Amniotic epithelial cell (primary cell): ENCODE results near the gene AICDA.
"Not testable (repeated sequence)": the region's sequence is repeated elsewhere in the genome, so short reads cannot be mapped to it uniquely, and the experiment has no call there.

ENCODE experiments used
- DNase-seq: peaks from one replicate; pipeline ENCODE4 v3.0.0-alpha.2; 2010; ENCODE audit warnings: low read depth

The AICDA gene

GRCh38 chr12:8609061-8609570 is 3.5 kb downstream of the AICDA start:
- DNase-seq: peak; percentile 53

GRCh38 chr12:8606890-8607289 is 5.8 kb downstream of the AICDA start:
- no peak for DNase-seq

DNA sequence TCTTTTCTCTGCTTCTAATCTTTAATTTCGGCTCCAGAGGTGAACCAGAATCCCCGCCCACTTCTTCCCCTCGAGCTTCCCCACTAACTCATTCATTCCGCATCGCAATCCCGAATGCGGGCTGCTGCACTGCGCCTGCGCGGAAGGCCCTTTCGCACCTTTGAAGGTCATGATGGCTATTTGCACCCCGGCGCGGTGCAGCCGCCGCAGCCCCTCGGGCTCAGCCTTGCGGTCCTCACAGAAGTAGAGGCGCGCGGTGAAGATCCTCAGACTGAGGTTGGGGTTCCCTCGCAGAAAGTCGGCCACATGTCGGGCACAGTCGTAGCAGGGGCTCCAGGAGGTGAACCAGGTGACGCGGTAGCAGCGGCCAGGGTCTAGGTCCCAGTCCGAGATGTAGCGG is 7.6 kb downstream of the AICDA start:
- DNase-seq: no peak

GRCh38 chr12:8603856-8604255 is 8.8 kb downstream of the AICDA start:
- DNase-seq: no peak

- no peak for DNase-seq
Observed at GRCh38 chr12:8603286-8603685, 9.4 kb downstream of the AICDA start.

DNA sequence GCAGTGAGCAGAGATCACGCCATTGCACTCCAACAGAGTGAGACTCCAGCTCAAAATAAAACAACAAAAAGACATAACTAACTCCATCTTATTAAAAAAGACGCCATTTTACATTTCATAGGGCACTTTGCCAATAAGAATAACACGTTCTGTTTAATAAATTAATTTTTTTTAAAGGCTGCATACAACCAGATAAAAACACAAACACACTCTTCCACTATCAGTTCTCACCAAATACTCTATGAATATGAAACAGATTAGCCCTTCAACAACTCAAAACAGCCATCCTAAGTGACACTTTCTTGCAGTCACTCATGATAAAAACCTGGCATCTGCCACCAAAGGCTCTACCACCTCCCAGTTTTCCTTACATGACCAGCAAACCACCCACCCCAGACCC is 16.1 kb downstream of the AICDA start:
- no peak for DNase-seq

- DNase-seq: no peak
Observed at GRCh38 chr12:8594072-8594471, 18.6 kb downstream of the AICDA start.

GRCh38 chr12:8593246-8593645 is 19.4 kb downstream of the AICDA start:
- no peak for DNase-seq

DNA sequence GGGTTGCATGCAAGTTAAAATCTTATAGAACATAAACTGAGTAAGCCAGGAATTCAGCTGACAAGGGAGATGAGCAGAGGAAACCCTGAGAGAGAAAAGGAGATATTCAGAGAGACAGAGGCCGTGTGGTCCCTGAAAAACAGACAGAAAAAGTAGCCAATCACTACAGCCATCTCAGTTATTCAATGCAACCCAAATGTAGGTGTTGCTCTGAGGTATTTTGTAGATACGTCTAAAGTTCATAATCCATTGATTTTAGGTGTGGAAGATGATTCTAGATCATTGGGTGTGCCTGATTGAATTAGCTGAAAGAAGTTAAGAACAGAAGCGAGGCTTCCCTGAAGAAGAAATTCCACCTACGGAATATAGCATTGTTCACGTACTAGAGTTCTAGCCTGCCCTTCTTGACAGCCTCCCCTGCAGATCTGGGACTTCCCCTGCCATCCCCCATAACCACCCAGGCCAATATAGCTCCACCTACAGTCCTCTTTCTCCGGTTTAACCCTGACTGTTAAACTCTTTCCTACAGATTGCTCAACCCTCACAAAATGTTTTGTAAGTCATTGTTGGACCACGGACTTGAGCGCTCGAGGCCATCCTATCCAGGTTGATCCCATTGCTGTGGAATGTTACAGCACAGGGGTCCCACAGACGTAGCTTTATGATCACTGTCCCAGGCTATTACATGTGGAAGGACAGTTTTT is 21.7 kb downstream of the AICDA start:
- no peak for DNase-seq

DNA sequence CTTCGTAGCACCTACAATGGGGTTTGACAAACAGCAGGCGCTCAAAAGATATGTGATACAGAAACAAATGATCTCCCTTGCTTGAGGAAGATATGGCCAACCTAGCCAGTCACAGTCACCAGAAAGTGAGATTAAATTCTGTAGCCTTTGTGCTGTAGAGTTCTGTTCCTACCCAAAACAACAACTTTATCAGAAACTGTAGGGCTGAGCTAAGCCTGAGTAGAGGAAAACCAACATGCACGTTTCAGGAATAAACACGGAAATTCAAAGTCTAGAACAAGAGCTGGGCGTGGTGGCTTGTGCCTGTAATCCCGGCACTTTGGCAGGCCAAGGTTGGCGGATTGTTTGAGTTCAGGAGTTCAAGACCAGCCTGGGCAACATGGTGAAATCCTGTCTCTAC is 23.0 kb downstream of the AICDA start:
- DNase-seq: no peak

DNA sequence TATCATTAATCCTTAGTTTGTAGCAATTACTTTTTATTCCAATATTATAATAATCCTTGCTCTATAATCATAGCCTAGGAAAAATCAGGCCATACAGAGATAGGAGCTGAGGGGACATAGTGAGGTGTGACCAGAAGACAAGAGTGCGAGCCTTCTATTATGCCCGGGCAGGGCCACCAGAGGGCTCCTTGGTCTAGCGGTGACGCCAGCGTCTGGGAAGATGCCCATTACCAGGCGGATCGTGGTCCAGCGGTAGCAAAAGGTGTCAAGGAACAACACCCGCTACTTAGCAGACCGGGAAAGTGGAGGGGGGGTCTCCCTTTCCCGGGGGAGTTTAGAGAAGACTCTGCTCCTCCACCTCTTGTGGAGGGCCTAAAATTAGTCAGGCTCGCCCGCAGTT is 28.2 kb downstream of the AICDA start:
- DNase-seq: not testable (repeated sequence)

DNA sequence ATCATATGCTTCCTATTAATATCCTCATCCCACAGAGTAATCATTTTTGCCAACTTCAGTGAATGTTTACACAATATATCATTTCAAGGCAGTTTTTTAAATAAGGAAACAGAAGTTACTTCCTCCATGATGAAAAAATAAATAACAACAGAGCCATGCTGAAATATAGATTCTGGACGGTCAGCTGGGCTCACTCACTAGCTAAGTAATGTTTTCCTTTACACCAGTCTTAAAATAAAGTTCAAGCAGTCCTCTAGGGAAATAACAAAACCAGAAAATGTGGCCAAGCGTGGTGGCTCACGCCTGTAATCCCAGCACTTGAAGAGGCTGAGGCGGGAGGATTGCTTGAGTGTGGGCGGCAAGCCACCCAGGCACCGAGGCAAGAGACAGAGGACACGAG is 28.7 kb downstream of the AICDA start:
- DNase-seq: no peak

DNA sequence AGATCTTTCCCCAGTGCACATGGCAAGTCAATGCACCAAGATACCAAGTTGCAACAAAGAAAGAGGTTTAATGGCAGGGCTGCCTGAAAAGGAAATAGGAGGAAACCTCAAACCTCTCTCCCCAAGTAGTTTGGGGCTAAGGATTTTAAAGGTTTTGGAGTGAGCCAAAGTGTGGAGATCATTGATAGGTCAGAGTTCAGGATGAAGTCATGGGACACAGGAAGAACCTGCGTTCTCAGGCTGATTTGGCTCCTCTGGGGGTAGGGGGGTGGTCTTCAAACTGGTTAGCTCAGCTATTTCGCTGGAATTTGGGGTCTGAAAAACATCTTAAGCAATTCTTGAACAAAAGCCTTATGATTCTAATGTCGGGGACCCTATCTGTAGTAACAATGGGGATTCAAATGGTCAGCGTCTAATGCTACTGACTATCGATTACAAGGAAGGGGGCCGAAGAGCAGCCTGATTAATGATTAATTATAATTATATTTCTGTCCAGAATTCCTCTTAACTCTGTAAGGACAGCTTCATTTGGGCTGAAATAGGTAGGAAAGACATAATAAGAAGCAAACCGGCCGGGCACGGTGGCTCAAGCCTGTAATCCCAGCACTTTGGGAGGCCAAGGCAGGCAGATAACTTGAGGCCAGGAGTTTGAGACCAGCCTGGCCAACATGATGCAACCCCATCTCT is 31.4 kb downstream of the AICDA start:
- no peak for DNase-seq

- DNase-seq: no peak
Observed at GRCh38 chr12:8577879-8578278, 34.8 kb downstream of the AICDA start.

DNA sequence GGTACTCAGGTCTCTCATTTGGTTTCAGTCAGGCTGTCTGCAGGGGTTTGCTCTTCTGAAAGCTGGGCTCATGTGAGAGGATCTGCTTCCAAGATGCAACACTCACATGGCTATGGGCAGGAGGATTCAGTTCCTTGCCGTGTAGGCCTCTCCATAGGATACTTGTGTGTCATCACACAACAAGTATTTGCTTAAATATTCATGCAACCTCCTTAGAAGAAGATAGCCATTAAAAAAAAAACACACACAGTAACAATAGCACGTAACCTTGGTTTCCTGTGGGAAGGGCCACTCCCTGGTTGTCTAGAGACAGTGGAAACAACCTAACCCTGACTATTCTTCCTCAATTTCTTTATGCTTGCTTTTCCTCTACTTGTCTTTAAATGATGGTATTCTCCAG is 40.2 kb downstream of the AICDA start:
- DNase-seq: no peak

- no peak for DNase-seq
Observed at GRCh38 chr12:8566525-8566924, 46.1 kb downstream of the AICDA start.

DNA sequence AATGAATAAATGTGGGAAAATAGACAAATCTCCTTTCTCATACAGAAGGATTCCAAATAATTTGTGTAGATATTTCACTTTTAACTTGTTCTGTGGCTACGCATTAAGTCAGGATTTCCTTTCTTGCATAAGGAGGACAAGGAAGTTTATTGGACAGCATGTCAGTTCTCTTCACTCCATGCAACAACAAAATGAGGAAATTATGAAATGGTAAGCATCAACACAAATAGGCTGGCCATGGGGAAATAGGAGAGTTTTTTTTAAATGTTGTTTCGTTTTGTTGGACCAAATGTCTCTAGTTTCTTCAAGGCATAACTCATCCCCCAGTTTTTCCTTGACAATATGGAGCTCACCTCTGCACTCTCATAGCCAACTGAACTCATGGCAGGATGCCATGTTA is 46.6 kb downstream of the AICDA start:
- not testable (repeated sequence) for DNase-seq

DNA sequence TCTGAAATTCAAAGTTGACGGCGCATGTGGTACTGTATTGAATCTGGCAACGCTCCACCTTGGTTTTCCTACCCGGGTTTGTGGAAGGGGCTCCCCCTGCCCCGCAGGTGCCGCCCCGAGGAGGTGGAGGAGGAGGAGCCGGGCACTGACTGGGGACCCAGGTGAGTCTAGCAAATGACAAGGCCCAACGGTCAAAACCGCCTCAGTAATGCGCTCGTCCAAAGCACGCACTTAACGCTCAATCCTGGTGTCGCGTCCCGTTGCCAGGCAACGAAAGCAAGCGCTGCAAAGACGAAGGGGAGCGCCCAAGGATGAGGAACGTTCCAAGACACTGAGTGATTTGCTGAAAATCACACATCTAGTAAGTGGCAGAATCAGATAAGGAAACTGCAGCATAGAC is 48.0 kb downstream of the AICDA start:
- no peak for DNase-seq

GRCh38 chr12:8563356-8563755 is 49.3 kb downstream of the AICDA start:
- no peak for DNase-seq

- DNase-seq: no peak
Observed at GRCh38 chr12:8562310-8562709, 50.3 kb downstream of the AICDA start.

DNA sequence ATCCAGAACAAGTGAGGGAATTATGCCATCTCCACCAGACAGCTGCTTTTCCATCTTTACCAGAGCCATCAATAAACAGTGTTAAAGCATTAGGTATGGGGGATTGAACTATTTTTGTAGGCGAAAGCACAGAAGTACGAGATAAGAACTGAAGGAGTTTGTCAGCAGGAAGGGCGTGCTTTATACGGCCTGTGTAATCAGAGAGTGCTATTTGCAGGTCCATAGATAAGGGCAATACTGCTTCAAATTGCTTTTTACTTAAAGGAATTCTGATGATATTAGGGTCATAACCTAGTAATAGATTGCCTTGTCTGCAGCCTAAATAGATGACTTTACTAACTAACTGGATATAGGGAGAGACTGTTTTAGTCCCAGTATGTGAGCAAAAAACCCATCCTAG is 51.6 kb downstream of the AICDA start:
- DNase-seq: no peak

DNA sequence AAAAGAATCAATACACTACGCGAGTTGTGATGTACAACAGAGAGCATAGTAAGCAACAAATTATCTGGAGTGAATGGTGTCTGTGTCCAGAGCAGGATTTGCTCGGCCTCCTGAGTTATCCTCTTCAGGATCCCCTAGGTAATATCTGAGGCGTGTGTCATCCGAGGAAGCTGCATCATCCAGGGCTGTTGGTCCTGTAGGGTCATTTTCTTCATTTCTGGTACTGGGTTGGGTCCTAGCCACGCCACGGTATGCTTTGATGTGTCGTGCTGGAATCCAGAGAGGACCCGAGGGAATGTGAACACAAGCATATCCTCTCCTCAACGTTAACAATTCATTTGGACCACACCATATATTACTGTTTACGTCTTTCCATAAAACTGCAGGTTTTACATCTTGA is 53.0 kb downstream of the AICDA start:
- no peak for DNase-seq

GRCh38 chr12:8556531-8557097 is 56.0 kb downstream of the AICDA start:
- no peak for DNase-seq
